GM23248 (cell line): ENCODE data around the gene FBLN5.

Experiments used
- EZH2 ChIP-seq: fragments of 200-600 bp; sonication (generic); IDR thresholded peaks from 2 replicates; pipeline ENCODE4 v1.6.1; 2018; ENCODE audit warnings: antibody characterized with exemption, mild to moderate bottlenecking; ENCODE audit not compliant: insufficient read depth, poor library complexity, severe bottlenecking
- EZH2phosphoT487 ChIP-seq: fragments of 200-600 bp; sonication (generic); IDR thresholded peaks from 2 replicates; pipeline ENCODE4 v1.6.1; 2018; ENCODE audit warnings: antibody characterized with exemption, moderate library complexity, mild to moderate bottlenecking, low read depth; ENCODE audit not compliant: insufficient read depth

DNA sequence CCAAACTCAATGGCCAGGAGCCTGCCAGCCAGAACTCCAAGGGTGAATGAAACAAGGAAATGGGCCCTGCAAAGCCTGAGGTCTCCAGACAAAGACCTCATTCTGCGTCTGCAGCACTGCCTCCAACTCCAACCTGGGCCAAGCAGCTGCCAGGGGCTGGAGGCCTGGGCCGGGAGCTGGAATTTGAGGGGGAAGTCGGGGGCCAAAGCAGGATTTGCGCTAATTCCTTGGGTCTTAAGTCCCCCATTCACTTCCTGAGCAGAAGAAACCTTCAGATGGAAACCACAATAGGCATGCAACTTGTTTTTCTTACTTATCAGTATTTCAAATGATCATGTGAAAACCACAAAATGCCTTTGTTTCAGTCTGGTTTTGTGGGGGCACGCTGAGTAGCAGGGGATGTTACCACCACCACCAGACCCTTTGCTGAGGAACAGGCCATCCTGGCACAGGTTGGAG lies 57.2 kb downstream of the FBLN5 start:
- no peak for TF ChIP-seq EZH2
- TF ChIP-seq EZH2phosphoT487, result no peak
